Panc1 (cell line): ENCODE results near the gene RPL10A. TPM values are rescaled to one million over a fixed set of nuclear protein-coding genes. Genes with fewer than 3 reads are reported as not detected.
"Not testable (repeated sequence)": the region's sequence is repeated elsewhere in the genome, so short reads cannot be mapped to it uniquely, and the experiment has no call there.

Experiments
- ATAC-seq: fragments of 200-7000 bp; cut with Tn5 transposase; 2 replicates; pipeline ENCODE4 v1.9.1; 2020; ENCODE audit warnings: mild to moderate bottlenecking, moderate library complexity
- BruUV-seq: library from RNA; stranded (reverse); fragments of 400-500 nt; replicated peaks from 2 replicates; lab custom pipeline; 2021; lab: Mats Ljungman, UMichigan
- CTCF ChIA-PET: fragments of 300-600 bp; sonication (Branson Sonifier 250); formaldehyde crosslinking; loops from one replicate; lab custom pipeline; 2022; ENCODE audit warnings: antibody characterized with exemption; lab: Charles Lee
- POLR2A ChIA-PET: fragments of 300-600 bp; sonication (Branson Sonifier 250); formaldehyde crosslinking; loops from one replicate; lab custom pipeline; 2022; ENCODE audit warnings: antibody characterized with exemption; lab: Charles Lee
- DNase-seq: peaks from one replicate; pipeline ENCODE4 v3.0.0-alpha.2; 2010; ENCODE audit warnings: low read depth, low spot score
- H3K27ac ChIP-seq: 2 replicates; pipeline ENCODE4 v1.5.1; 2011; ENCODE audit warnings: mild to moderate bottlenecking, low read length, inconsistent platforms
- H3K27me3 ChIP-seq: fragments of 200-500 bp; sonication (Bioruptor generic); 2 replicates; pipeline ENCODE4 v1.6.0; 2014; ENCODE audit warnings: low read length, inconsistent platforms; ENCODE audit not compliant: control insufficient read depth, insufficient read depth
- H3K36me3 ChIP-seq: fragments of 200-500 bp; sonication (Bioruptor generic); 2 replicates; pipeline ENCODE4 v1.5.1; 2014; ENCODE audit warnings: inconsistent platforms, mild to moderate bottlenecking, low read length, moderate library complexity; ENCODE audit not compliant: control insufficient read depth, insufficient read depth
- H3K4me1 ChIP-seq: 2 replicates; pipeline ENCODE4 v1.5.1; 2011; ENCODE audit warnings: inconsistent platforms, mild to moderate bottlenecking, low read length, moderate library complexity; ENCODE audit not compliant: control insufficient read depth, insufficient read depth
- H3K4me3 ChIP-seq, 2 experiments: 2 replicates each; pipeline ENCODE4 v1.5.1; 2011 to 2012; ENCODE audit warnings: low read depth in 2 of 2, low read length in 2 of 2, mild to moderate bottlenecking in 2 of 2, inconsistent platforms in 1 of 2, moderate library complexity in 1 of 2
- H3K9me3 ChIP-seq: fragments of 200-500 bp; sonication (Bioruptor generic); 2 replicates; pipeline ENCODE4 v1.5.1; 2014; ENCODE audit warnings: low read depth, mild to moderate bottlenecking, inconsistent platforms, low read length, moderate library complexity; ENCODE audit not compliant: control insufficient read depth, insufficient read depth
- CTCF ChIP-seq: fragments of 450-650 bp; IDR thresholded peaks from 2 replicates; pipeline ENCODE4 v1.5.1; 2017; ENCODE audit warnings: mild to moderate bottlenecking
- POLR2AphosphoS5 ChIP-seq: IDR thresholded peaks from 2 replicates; pipeline ENCODE4 v1.6.1; 2012; ENCODE audit warnings: mild to moderate bottlenecking, low read depth, low read length, moderate library complexity
- REST ChIP-seq, 2 experiments: IDR thresholded peaks; 2 replicates each; pipeline ENCODE4 v1.6.1; 2011 to 2012; ENCODE audit warnings: low read depth in 2 of 2, control low read depth in 1 of 2, low read length in 1 of 2, mild to moderate bottlenecking in 1 of 2, moderate library complexity in 1 of 2; ENCODE audit not compliant: insufficient read depth in 1 of 2
- SIN3A ChIP-seq: IDR thresholded peaks from 2 replicates; pipeline ENCODE4 v1.6.1; 2012; ENCODE audit warnings: low read depth, mild to moderate bottlenecking, low read length, moderate library complexity, borderline replicate concordance; ENCODE audit not compliant: insufficient read depth
- TCF7L2 ChIP-seq: IDR thresholded peaks from 2 replicates; pipeline ENCODE4 v1.6.1; 2011; ENCODE audit warnings: mild to moderate bottlenecking, low read depth, low read length, inconsistent platforms
- in situ Hi-C: cut with HindIII; loops from 2 replicates; pipeline ENCODE4 v1.10.0; 2016; ENCODE audit warnings: low sequenced_read_pairs, low pct_unique_long_range_greater_than_20kb
- intact Hi-C: fragments of 100-400 bp; cut with micrococcal nuclease; formaldehyde crosslinking; loops from one replicate; pipeline ENCODE4 v1.10.0; 2022; ENCODE audit not compliant: unreplicated experiment
- total RNA-seq: library from RNA; stranded (reverse); gene quantifications from one replicate; pipeline ENCODE4 v1.2.1, GENCODE V29; 2021; ENCODE audit not compliant: unreplicated experiment

The RPL10A gene
- total RNA-seq, 1 experiment from 2014 or later, result 732 TPM

GRCh38 chr6:35429463-35429862 lies 38.7 kb upstream of the RPL10A start:
- TF ChIP-seq SIN3A, result no peak
- TF ChIP-seq CTCF, result no peak
- no peak for TF ChIP-seq REST (IDR thresholded peaks at IDR 0.05; ENCODE audit: insufficient read depth in 1 of 2, low read depth in 2 of 2, low read length in 1 of 2)
- TF ChIP-seq TCF7L2, result no peak
- no peak for TF ChIP-seq POLR2AphosphoS5
- no peaks in the 10 kb centered on the region for H3K27me3 ChIP-seq
- H3K36me3 ChIP-seq, result no peaks in the 10 kb centered on the region
- DNase-seq (no peak), ATAC-seq (no peak)
- in situ Hi-C loops, result no loop called here
- H3K9me3 ChIP-seq, result peaks cover 13% of the 10 kb centered on the region; the same call in 1 of the 2 replicates
- CTCF ChIA-PET, result interaction anchor here (0.5 kb wide), 1 partner anchor 141 kb away, joined by 3 read pairs; no protein-coding TSS in a partner anchor
- intact Hi-C loops, result no loop called here
- H3K4me1 ChIP-seq, result no peaks in the 10 kb centered on the region; the same call in 1 of the 2 replicates
- H3K4me3 ChIP-seq, result no peak overlapping the region
- no TSS peak for BruUV-seq
- POLR2A ChIA-PET, result no interaction called here
- H3K27ac ChIP-seq, result no peak overlapping the region

GRCh38 chr6:35432291-35432690 lies 35.9 kb upstream of the RPL10A start:
- no peaks in the 10 kb centered on the region; the same call in 1 of the 2 replicates for H3K4me1 ChIP-seq
- ChIA-PET CTCF (no interaction called here), POLR2A (no interaction called here)
- in situ Hi-C loops (no loop called here), intact Hi-C loops (no loop called here)
- ATAC-seq (no peak), DNase-seq (no peak)
- no TSS peak for BruUV-seq
- no peaks in the 10 kb centered on the region for H3K27me3 ChIP-seq
- H3K9me3 ChIP-seq, result peaks cover 13% of the 10 kb centered on the region; the same call in 1 of the 2 replicates
- TF ChIP-seq POLR2AphosphoS5 (no peak), CTCF (no peak), REST (IDR thresholded peaks at IDR 0.05; ENCODE audit: insufficient read depth in 1 of 2, low read depth in 2 of 2, low read length in 1 of 2) (no peak), TCF7L2 (no peak), SIN3A (no peak)
- H3K36me3 ChIP-seq, result no peaks in the 10 kb centered on the region
- no peak overlapping the region for H3K27ac ChIP-seq
- no peak overlapping the region for H3K4me3 ChIP-seq

GRCh38 chr6:35432702-35433101 lies 35.5 kb upstream of the RPL10A start:
- BruUV-seq, in situ Hi-C loops, H3K36me3 ChIP-seq, DNase-seq, POLR2A ChIA-PET, ATAC-seq, H3K27ac ChIP-seq, intact Hi-C loops, H3K4me3 ChIP-seq, H3K27me3 ChIP-seq, H3K4me1 ChIP-seq: not testable (repeated sequence)
- peaks cover 13% of the 10 kb centered on the region; the same call in 1 of the 2 replicates for H3K9me3 ChIP-seq
- CTCF ChIA-PET, result interaction anchor here (0.6 kb wide), 1 partner anchor 12 kb away, joined by 4 read pairs; no protein-coding TSS in a partner anchor
